H1 (cell line): ENCODE results near the gene IGF2BP3. TPM values are rescaled to one million over a fixed set of nuclear protein-coding genes. Genes with fewer than 3 reads are reported as not detected.

Experiments
- CHD1 ChIP-seq: IDR thresholded peaks from 2 replicates; pipeline ENCODE4 v1.6.1; 2012; ENCODE audit warnings: low read depth, low read length, improper control_type of control experiment
- CHD7 ChIP-seq: fragments of 300-600 bp; sonication (generic); IDR thresholded peaks from 2 replicates; pipeline ENCODE4 v1.7.1; 2012; ENCODE audit warnings: low read length, moderate library complexity, mild to moderate bottlenecking, inconsistent platforms; ENCODE audit not compliant: insufficient replicate concordance
- HDAC2 ChIP-seq, 2 experiments: fragments of 300-600 bp in 1 of 2; sonication (generic) in 1 of 2; IDR thresholded peaks; 2 replicates each; pipeline ENCODE4 v1.6.1; 2011 to 2012; ENCODE audit warnings: low read depth in 2 of 2, low read length in 2 of 2, mild to moderate bottlenecking in 2 of 2, moderate library complexity in 2 of 2, borderline replicate concordance in 1 of 2, inconsistent platforms in 1 of 2
- PHF8 ChIP-seq: fragments of 200-600 bp; sonication (generic); conservative IDR thresholded peaks from 2 replicates; pipeline ENCODE4 v1.7.1; 2012; ENCODE audit warnings: low read depth, mild to moderate bottlenecking, inconsistent platforms, low read length, moderate library complexity
- SAP30 ChIP-seq: fragments of 300-600 bp; sonication (generic); IDR thresholded peaks from 2 replicates; pipeline ENCODE4 v1.7.1; 2012; ENCODE audit warnings: low read length, moderate library complexity, mild to moderate bottlenecking, inconsistent platforms; ENCODE audit not compliant: insufficient read depth, insufficient replicate concordance
- SIN3A ChIP-seq, 2 experiments: IDR thresholded peaks in 1 of 2; conservative IDR thresholded peaks in 1 of 2; 2 replicates each; pipeline ENCODE4 v1.6.1; 2011 to 2012; ENCODE audit warnings: low read length in 2 of 2, improper control_type of control experiment in 1 of 2, low read depth in 1 of 2, mild to moderate bottlenecking in 1 of 2
- TAF1 ChIP-seq: IDR thresholded peaks from 2 replicates; pipeline ENCODE4 v1.6.1; 2011; ENCODE audit warnings: mild to moderate bottlenecking, low read depth, low read length
- TAF7 ChIP-seq: optimal IDR thresholded peaks from 2 replicates; pipeline ENCODE3; 2011; ENCODE audit warnings: low read depth, mild to moderate bottlenecking, inconsistent platforms, low read length, moderate library complexity, borderline replicate concordance
- polyA plus RNA-seq, 7 experiments: library from polyadenylated mRNA; depleted of rRNA in 3 of 7; stranded (reverse) in 5 of 7; unstranded in 2 of 7; fragments of >200 nt in 5 of 7; fragments of 200-250 nt in 2 of 7; gene quantifications; 1 replicate in 5 of 7; 2 replicates in 1 of 7; 4 replicates in 1 of 7; pipeline versions ENCODE4 v1.2.1 to v1.2.3, GENCODE V29; 2011 to 2013; ENCODE audit warnings: missing spikeins in 2 of 7, mixed read lengths in 2 of 7
- total RNA-seq: library from RNA; stranded (reverse); fragmentation: NEBNext Ultra II Directional; extraction: Animal tissue kit (Norgen Biotek cat#: 25700); gene quantifications from 2 replicates; pipeline ENCODE4 v1.2.1, GENCODE V29; 2021

Gene IGF2BP3
- total and polyA plus RNA-seq, 2 of the 8 experiments (the other 6 are each of a cell fraction or from before 2014, with no cell fraction given): 66.3 to 193 TPM

- TF ChIP-seq CHD7 (no peak), HDAC2 (IDR thresholded peaks at IDR 0.05; ENCODE audit: borderline replicate concordance in 1 of 2, low read depth in 2 of 2, low read length in 2 of 2) (0 out of 4 replicates have a peak, but pooled peaks of 1 of the 2 experiments have one; percentile 3), SAP30 (no peak), PHF8 (0 out of 2 replicates have a peak, but pooled peaks have one; percentile 5), SIN3A (conservative IDR thresholded peaks at IDR 0.05 in 1 of 2, IDR thresholded peaks at IDR 0.05 in 1 of 2; ENCODE audit: low read depth in 1 of 2, low read length in 2 of 2) (peak; percentile 1 to 71; a peak in 1 of 4 replicates), TAF1 (0 out of 2 replicates have a peak, but pooled peaks have one; percentile 21), TAF7 (peak; percentile 9), CHD1 (peak; percentile 41; the same call in 1 of the 2 replicates)
These were observed 936 bp downstream of the IGF2BP3 start (continued) for GRCh38 chr7:23469150-23469960.
